ENCODE results near the gene LTBP4. TPM values are rescaled to one million over a fixed set of nuclear protein-coding genes. Genes with fewer than 3 reads are reported as not detected.

LTBP4 gene
- total RNA-seq, 4 donors from 2014 or later, result 851 to 1,504 (median 1,156) TPM

- 2 to 4% methylated on average over 34 to 35 of the region's 43 CpGs for WGBS, 2 donors
- Histone ChIP-seq H3K27ac (peak overlapping the region; percentile 77 to 95 (median 92)), H3K27me3 (peaks cover 0 to 31% of the 10 kb centered on the region in 2 donors), H3K9me3 (no peaks in the 10 kb centered on the region), H3K4me1 (peaks cover 0 to 86% (median 57%) of the 10 kb centered on the region in 4 donors), H3K4me3 (peak overlapping the region in 3 of 4 donors; percentile 7 to 90 (median 10)), H3K36me3 (no peaks in the 10 kb centered on the region)
- no peak for DNase-seq (ENCODE audit: low spot score in 2 of 2)
- TF ChIP-seq EP300 (IDR thresholded peaks at IDR 0.05), result peak in 1 of 2 donors; percentile 22
- TF ChIP-seq POLR2A (IDR thresholded peaks at IDR 0.05), result no peak
- TF ChIP-seq CTCF (IDR thresholded peaks at IDR 0.05), result no peak
Measured at GRCh38 chr19:40599902-40600569, 1.1 kb upstream of the LTBP4 start.

GRCh38 chr19:40600570-40601133, 517 bp upstream of the LTBP4 start:
- DNase-seq (ENCODE audit: low spot score in 2 of 2), result no peak
- H3K36me3 ChIP-seq, result no peaks in the 10 kb centered on the region
- no peaks in the 10 kb centered on the region for H3K9me3 ChIP-seq
- WGBS, 2 donors, result 7 to 9% methylated on average over 11 to 13 of the region's 13 CpGs
- peaks cover 0 to 92% (median 63%) of the 10 kb centered on the region in 4 donors for H3K4me1 ChIP-seq
- H3K27me3 ChIP-seq, result peaks cover 0 to 31% of the 10 kb centered on the region in 2 donors
- peak overlapping the region; percentile 10 to 90 (median 49) for H3K4me3 ChIP-seq
- H3K27ac ChIP-seq, result peak overlapping the region; percentile 77 to 95 (median 92)
- no peak for TF ChIP-seq POLR2A (IDR thresholded peaks at IDR 0.05)
- TF ChIP-seq EP300 (IDR thresholded peaks at IDR 0.05), result no peak
- TF ChIP-seq CTCF (IDR thresholded peaks at IDR 0.05), result no peak

- Histone ChIP-seq H3K27me3 (peaks cover 0 to 10% of the 10 kb centered on the region in 2 donors), H3K36me3 (no peaks in the 10 kb centered on the region), H3K9me3 (no peaks in the 10 kb centered on the region), H3K4me1 (peaks cover 0 to 98% (median 69%) of the 10 kb centered on the region in 4 donors), H3K4me3 (peak overlapping the region; percentile 60 to 90 (median 68)), H3K27ac (peak overlapping the region; percentile 84 to 95 (median 92))
- TF ChIP-seq EP300 (IDR thresholded peaks at IDR 0.05) (no peak), POLR2A (IDR thresholded peaks at IDR 0.05) (no peak), CTCF (IDR thresholded peaks at IDR 0.05) (no peak)
- DNase-seq (ENCODE audit: low spot score in 2 of 2), result no peak
- WGBS, 2 donors, result 21 to 28% methylated on average over 2 of the region's 2 CpGs
Measured at GRCh38 chr19:40603071-40603388, 1.9 kb downstream of the LTBP4 start.

- Histone ChIP-seq H3K9me3 (no peaks in the 10 kb centered on the region), H3K27ac (peak overlapping the region; percentile 84 to 95 (median 92)), H3K4me3 (peak overlapping the region; percentile 22 to 90 (median 56)), H3K4me1 (peaks cover 0 to 98% (median 69%) of the 10 kb centered on the region in 4 donors), H3K36me3 (no peaks in the 10 kb centered on the region), H3K27me3 (peaks cover 0 to 6% of the 10 kb centered on the region in 2 donors)
- peak in 1 of 2 donors; percentile 81 for TF ChIP-seq POLR2A (IDR thresholded peaks at IDR 0.05)
- TF ChIP-seq EP300 (IDR thresholded peaks at IDR 0.05), result peak; percentile 86 to 95
- TF ChIP-seq CTCF (IDR thresholded peaks at IDR 0.05), result peak in 1 of 5 experiments; percentile 45
- DNase-seq (ENCODE audit: low spot score in 2 of 2), result peak; percentile 98 to 99
- WGBS, 2 donors, result 1% methylated on average over 39 to 43 of the region's 43 CpGs
Measured at GRCh38 chr19:40603389-40604170, 2.4 kb downstream of the LTBP4 start.

Data from tibial nerve (tissue), 4 donors.